Skin of body (tissue), 2 donors: ENCODE data around the gene FCHSD1. TPM values are rescaled to one million over a fixed set of nuclear protein-coding genes. Genes with fewer than 3 reads are reported as not detected.

ENCODE experiments used
- DNase-seq: peaks from one replicate; lab custom pipeline; 2025; lab: John Stamatoyannopoulos, UW
- total RNA-seq: library from RNA; depleted of rRNA; stranded (reverse); fragments of >200 nt; gene quantifications from one replicate; pipeline ENCODE4 v1.2.3, GENCODE V29; 2014

FCHSD1 gene
- total RNA-seq, 1 donor from 2014 or later = 22.4 TPM

- no peak for DNase-seq
Observed at GRCh38 chr5:141672841-141673813, 21.9 kb upstream of the FCHSD1 start.

DNA sequence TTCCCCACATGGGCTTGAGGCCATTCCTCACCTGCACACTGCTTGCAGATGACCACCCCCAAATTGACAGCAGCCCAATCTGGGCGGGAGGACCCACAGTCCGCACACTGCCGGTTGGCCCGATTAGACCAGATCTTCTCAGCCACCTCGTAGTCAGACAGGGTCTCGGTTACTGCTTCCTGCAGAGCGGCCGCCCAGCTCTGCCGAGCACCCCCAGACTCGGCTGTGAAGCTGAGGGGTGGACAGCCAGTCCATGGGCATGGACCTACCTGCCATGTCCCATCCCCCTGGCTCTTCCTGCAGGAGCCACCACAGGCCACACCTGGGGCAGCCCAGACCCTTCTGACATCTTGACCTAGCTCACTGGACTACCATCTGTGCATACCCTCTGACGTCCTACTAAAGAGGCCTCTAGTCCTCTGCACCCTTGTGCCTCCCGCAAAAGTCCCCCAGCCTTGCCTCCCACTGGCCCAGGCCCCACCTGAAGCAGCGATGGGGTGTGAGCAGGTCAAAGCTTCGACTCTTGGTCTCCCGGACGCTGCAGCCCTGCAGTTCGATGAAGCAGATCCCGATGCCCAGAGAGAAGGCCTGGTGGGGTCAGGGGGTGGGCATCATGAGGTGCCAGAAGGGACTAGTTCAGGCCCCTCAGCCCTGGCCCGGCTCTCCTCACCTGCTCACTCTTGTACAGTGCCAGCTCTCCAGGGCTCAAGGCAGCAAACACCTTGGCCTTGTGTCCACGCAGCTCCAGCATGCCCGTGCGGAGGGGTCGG lies 21.0 kb upstream of the FCHSD1 start:
- DNase-seq = no peak

GRCh38 chr5:141669520-141669919 lies 18.3 kb upstream of the FCHSD1 start:
- no peak for DNase-seq

DNA sequence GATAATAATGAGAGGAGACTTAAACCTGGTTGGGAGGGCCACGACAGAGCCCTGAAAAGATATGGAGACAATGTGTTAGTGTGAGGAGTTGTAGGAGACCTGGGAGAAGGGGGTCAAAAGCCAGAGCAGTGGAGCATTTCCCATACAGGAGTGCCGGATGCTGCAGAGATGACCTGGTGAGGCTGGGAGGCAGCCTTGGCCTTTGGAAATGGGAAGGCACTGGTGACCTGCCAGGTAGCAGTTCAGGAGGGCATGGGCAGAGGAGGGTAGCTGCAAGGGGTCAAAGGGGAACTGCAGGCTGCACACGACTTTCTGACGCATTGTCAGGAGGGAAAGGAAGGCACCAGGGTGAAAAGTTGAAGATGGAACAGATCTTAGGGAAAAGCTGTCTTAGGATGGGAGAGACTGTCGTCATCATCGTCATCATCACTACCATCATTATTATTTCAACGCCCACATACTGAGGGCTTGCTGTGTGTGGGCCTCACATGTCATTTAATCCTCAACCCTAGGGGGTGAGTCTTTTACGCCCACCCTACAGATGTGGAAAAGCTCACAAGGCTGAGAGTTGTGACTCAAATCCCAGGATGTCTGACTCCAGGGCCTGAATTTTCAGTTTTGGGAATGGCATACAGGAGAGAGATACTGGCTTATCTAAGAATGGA lies 17.5 kb upstream of the FCHSD1 start:
- DNase-seq = no peak

GRCh38 chr5:141665995-141666940 lies 15.1 kb upstream of the FCHSD1 start:
- DNase-seq = no peak

GRCh38 chr5:141664733-141665461 lies 13.7 kb upstream of the FCHSD1 start:
- DNase-seq = peak; percentile 9

- no peak for DNase-seq
Observed at GRCh38 chr5:141663506-141663905, 12.3 kb upstream of the FCHSD1 start.

GRCh38 chr5:141662028-141662427 lies 10.8 kb upstream of the FCHSD1 start:
- DNase-seq = no peak

- DNase-seq = no peak
Observed at GRCh38 chr5:141657937-141658545, 6.8 kb upstream of the FCHSD1 start.

GRCh38 chr5:141657404-141657803 lies 6.2 kb upstream of the FCHSD1 start:
- no peak for DNase-seq

- no peak for DNase-seq
Observed at GRCh38 chr5:141656396-141656795, 5.2 kb upstream of the FCHSD1 start.

GRCh38 chr5:141655020-141655419 lies 3.8 kb upstream of the FCHSD1 start:
- no peak for DNase-seq

- no peak for DNase-seq
Observed at GRCh38 chr5:141654298-141654697, 3.1 kb upstream of the FCHSD1 start.

DNA sequence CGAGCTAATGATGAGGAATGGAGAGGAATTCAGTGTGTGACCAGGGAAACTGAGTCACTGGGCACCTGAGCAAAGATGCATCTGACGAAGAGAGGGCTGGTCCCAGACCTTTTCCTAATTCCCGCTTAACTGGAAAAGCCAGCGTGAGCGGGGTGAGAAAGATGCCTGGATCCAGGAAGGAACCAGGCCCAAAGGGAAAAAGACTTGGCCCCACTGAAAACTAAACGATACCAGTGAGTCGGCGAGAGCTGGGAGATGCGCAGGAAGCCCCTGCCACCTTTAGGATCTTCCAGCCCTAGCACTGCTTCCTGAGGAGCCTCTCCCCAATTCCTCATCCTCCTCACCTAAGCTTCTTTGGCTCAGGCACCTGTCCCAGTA lies 499 bp upstream of the FCHSD1 start:
- DNase-seq = no peak

DNA sequence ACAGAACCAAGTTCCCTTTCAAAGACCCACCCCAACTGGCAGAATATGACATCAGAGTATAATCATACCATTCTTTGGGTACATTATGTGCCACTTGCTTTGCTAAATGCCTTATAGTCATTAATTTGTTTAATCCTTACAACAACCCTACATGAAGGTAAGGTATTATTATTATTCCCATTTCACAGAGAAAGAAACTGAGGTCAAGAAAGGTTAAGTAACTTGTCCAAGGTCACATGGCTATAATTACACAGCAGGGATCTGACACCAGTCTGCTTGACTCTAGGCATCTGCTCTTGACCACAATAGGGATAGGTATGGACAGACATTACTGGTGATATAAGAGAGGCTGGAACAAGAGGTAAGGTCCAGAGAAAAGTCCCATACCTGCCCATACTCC lies 1.2 kb downstream of the FCHSD1 start:
- DNase-seq = no peak

DNA sequence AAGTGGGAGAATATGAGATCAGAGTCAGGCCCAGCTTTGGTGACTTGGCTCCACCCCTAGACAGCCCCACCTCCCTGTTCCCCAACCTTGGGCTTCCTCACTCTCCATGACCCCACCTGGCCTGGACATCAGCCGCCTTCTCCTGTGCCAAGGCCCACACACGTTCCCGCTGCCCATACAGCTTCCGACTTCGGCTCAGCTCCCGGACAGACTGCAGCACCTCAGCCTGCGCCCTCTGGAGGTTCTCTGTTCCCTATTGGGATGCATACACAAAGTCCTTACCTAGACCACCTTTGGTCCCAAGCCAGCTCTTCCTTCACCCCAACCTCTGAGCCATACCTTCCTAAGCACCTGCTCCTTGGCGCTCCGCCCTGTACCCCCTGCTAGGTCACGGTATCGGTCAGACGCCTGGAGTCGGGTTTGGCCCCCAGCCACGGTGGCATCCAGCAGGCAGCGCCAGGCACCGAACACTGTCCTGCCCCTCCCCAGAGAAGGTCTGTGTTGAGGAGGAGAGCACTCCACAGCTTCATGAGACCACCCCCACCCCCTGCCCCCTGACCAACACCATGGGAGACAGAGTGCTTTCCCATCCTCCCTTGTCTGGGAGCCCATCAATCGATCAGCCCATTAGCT lies 2.0 kb downstream of the FCHSD1 start:
- DNase-seq = no peak

- DNase-seq = no peak
Observed at GRCh38 chr5:141647851-141648250, 3.4 kb downstream of the FCHSD1 start.

- DNase-seq = no peak
Observed at GRCh38 chr5:141647242-141647641, 4.0 kb downstream of the FCHSD1 start.

GRCh38 chr5:141646026-141646425 lies 5.2 kb downstream of the FCHSD1 start:
- DNase-seq = no peak
